ENCODE data around the gene AVP. TPM values are rescaled to one million over a fixed set of nuclear protein-coding genes. Genes with fewer than 3 reads are reported as not detected.

Gene AVP
- total and polyA plus RNA-seq, 2 of the 13 experiments (the other 11 are each of a cell fraction or from before 2014, with no cell fraction given), result 0.12 TPM; not detected in 1

- TF ChIP-seq THAP8 (CRISPR knock-in tag; IDR thresholded peaks at IDR 0.05; ENCODE audit: borderline replicate concordance) (no peak), SALL2 (CRISPR knock-in tag; IDR thresholded peaks at IDR 0.05) (no peak), FOSL2 (CRISPR knock-in tag; IDR thresholded peaks at IDR 0.05) (no peak), ZNF441 (CRISPR knock-in tag; IDR thresholded peaks at IDR 0.05; ENCODE audit: borderline replicate concordance) (no peak), SMYD3 (CRISPR knock-in tag; IDR thresholded peaks at IDR 0.05) (no peak), BCL6 (CRISPR knock-in tag; IDR thresholded peaks at IDR 0.05) (no peak), SP2 (CRISPR knock-in tag; IDR thresholded peaks at IDR 0.05) (no peak), MAF1 (CRISPR knock-in tag; IDR thresholded peaks at IDR 0.05; ENCODE audit: borderline replicate concordance) (no peak), NR2C2 (CRISPR knock-in tag; IDR thresholded peaks at IDR 0.05; ENCODE audit: borderline replicate concordance) (no peak), SOX6 (IDR thresholded peaks at IDR 0.05) (no peak), SOX6 (CRISPR knock-in tag; IDR thresholded peaks at IDR 0.05) (peak; percentile 17; the same call in 1 of the 2 replicates), ZNF253 (CRISPR knock-in tag; IDR thresholded peaks at IDR 0.05; ENCODE audit: borderline replicate concordance) (no peak), ZNF232 (CRISPR knock-in tag; IDR thresholded peaks at IDR 0.05; ENCODE audit: borderline replicate concordance) (no peak), TBX2 (CRISPR knock-in tag; IDR thresholded peaks at IDR 0.05; ENCODE audit: borderline replicate concordance) (peak; percentile 41; the same call in 1 of the 2 replicates), ONECUT2 (CRISPR knock-in tag; IDR thresholded peaks at IDR 0.05) (no peak), SALL1 (CRISPR knock-in tag; IDR thresholded peaks at IDR 0.05) (0 out of 2 replicates have a peak, but pooled peaks have one; percentile 10), ETV6 (CRISPR knock-in tag; conservative IDR thresholded peaks at IDR 0.05) (no peak), ZHX1 (CRISPR knock-in tag; IDR thresholded peaks at IDR 0.05; ENCODE audit: low read depth) (no peak), TAF15 (IDR thresholded peaks at IDR 0.05; ENCODE audit: low read depth, low read length, poor library complexity, severe bottlenecking) (no peak)
- TF ChIP-seq, protein P1, sequence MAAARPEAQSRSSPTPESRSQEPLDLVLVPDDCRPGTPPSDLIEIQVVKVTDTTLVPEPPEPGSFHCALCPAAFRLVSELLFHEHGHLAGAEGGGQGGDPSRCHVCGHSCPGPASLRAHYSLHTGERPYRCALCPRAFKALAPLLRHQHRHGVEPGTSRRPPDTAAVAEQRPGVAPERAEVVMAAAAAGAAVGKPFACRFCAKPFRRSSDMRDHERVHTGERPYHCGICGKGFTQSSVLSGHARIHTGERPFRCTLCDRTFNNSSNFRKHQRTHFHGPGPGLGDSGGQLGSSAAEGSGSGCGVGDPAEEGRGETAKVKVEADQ (CRISPR knock-in tag; IDR thresholded peaks at IDR 0.05; ENCODE audit: borderline replicate concordance), result no peak
- TF ChIP-seq, protein P2, sequence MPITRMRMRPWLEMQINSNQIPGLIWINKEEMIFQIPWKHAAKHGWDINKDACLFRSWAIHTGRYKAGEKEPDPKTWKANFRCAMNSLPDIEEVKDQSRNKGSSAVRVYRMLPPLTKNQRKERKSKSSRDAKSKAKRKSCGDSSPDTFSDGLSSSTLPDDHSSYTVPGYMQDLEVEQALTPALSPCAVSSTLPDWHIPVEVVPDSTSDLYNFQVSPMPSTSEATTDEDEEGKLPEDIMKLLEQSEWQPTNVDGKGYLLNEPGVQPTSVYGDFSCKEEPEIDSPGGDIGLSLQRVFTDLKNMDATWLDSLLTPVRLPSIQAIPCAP (CRISPR knock-in tag; IDR thresholded peaks at IDR 0.05; ENCODE audit: low read depth), result no peak
Observed at GRCh38 chr20:3105256-3106137, 21.0 kb upstream of the AVP start (continued).

Data from HepG2 (cell line).